Panc1 (cell line): ENCODE data around the gene KNTC1.
"Not testable (repeated sequence)": the region's sequence is repeated elsewhere in the genome, so short reads cannot be mapped to it uniquely, and the experiment has no call there.

Experiments used
- POLR2AphosphoS5 ChIP-seq: IDR thresholded peaks from 2 replicates; pipeline ENCODE4 v1.6.1; 2012; ENCODE audit warnings: mild to moderate bottlenecking, low read depth, low read length, moderate library complexity
- TF ChIP-seq, protein P1 (sequence below): fragments of 450-650 bp; IDR thresholded peaks from 2 replicates; pipeline ENCODE4 v1.5.1; 2017; ENCODE audit warnings: mild to moderate bottlenecking

DNA sequence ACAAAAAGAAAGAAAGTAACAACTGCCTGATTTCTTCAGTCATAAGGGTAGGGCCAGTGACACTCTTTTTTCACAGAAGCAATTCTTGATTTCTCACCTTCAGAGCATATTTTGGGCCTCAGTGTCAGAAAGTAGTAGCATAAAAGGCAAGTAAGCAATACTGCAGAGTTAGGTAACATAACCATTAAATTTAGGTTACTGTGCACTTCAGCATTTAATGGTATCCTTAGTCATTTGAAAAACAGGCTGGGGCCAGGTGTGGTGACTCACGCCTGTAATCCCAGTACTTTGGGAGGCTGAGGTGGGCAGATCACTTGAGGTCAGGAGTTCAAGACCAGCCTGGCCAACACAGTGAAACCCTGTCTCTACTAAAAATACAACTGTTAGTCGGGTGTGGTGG, 56.2 kb downstream of the KNTC1 start:
- TF ChIP-seq, protein P1, sequence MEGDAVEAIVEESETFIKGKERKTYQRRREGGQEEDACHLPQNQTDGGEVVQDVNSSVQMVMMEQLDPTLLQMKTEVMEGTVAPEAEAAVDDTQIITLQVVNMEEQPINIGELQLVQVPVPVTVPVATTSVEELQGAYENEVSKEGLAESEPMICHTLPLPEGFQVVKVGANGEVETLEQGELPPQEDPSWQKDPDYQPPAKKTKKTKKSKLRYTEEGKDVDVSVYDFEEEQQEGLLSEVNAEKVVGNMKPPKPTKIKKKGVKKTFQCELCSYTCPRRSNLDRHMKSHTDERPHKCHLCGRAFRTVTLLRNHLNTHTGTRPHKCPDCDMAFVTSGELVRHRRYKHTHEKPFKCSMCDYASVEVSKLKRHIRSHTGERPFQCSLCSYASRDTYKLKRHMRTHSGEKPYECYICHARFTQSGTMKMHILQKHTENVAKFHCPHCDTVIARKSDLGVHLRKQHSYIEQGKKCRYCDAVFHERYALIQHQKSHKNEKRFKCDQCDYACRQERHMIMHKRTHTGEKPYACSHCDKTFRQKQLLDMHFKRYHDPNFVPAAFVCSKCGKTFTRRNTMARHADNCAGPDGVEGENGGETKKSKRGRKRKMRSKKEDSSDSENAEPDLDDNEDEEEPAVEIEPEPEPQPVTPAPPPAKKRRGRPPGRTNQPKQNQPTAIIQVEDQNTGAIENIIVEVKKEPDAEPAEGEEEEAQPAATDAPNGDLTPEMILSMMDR: not testable (repeated sequence)
- not testable (repeated sequence) for TF ChIP-seq POLR2AphosphoS5
